ENCODE measurements around the gene CAMK1D.
A peak's percentile ranks its signal among the peaks of the same experiment; 100 is the strongest.

Gene CAMK1D

GRCh38 chr10:12420530-12421120 is 71.3 kb downstream of the CAMK1D start:
- Histone ChIP-seq H3K27ac (ENCODE audit: extremely low read depth, low read depth, low read length) (no peak overlapping the region), H3K4me1 (ENCODE audit: control insufficient read depth, insufficient read depth, low read length) (peaks cover 9% of the 10 kb centered on the region; the same call in 1 of the 2 replicates), H3K9me3 (ENCODE audit: control insufficient read depth, insufficient read depth, low read depth, low read length) (no peaks in the 10 kb centered on the region), H3K36me3 (ENCODE audit: control insufficient read depth in 2 of 2, insufficient read depth in 1 of 2, low read length in 2 of 2) (no peaks in the 10 kb centered on the region), H3K4me3 (ENCODE audit: low read depth, low read length) (no peak overlapping the region)
- ChIA-PET CTCF (interaction anchor here (0.8 to 1.3 kb wide), 3 partner anchors 14 to 678 kb away, joined by 3 read pairs; no protein-coding TSS in a partner anchor), POLR2A (no interaction called here)
- TF ChIP-seq ZNF324 (tag by site-specific recombination; IDR thresholded peaks at IDR 0.05) (no peak), ZNF133 (tag by site-specific recombination; IDR thresholded peaks at IDR 0.05) (no peak), ZNF677 (tag by site-specific recombination; IDR thresholded peaks at IDR 0.05) (no peak)

DNA sequence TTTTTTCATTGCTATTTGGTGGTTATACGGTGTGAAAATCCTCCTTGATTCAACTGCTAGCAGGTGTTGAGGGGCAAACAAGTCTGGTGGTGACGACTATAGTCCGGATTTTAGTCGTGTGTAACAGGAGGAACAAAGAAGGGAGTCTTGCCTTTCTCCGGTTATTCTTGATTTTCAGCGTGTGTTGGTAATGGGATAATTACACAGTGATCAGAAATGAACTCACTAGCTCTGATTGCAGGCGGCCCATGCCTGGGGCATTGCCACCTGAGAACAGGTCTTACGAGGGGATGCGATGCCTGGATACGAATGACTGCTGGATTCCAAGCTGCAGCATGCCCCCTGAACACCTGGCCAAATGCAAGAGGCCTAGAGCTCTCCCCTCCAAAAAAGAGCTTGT is 72.8 kb downstream of the CAMK1D start:
- no peaks in the 10 kb centered on the region for H3K36me3 ChIP-seq (ENCODE audit: control insufficient read depth in 2 of 2, insufficient read depth in 1 of 2, low read length in 2 of 2)
- H3K4me3 ChIP-seq (ENCODE audit: low read depth, low read length), result no peak overlapping the region
- no peak for TF ChIP-seq ZNF138 (tag by site-specific recombination; IDR thresholded peaks at IDR 0.05; ENCODE audit: borderline replicate concordance)
- TF ChIP-seq, protein P1, sequence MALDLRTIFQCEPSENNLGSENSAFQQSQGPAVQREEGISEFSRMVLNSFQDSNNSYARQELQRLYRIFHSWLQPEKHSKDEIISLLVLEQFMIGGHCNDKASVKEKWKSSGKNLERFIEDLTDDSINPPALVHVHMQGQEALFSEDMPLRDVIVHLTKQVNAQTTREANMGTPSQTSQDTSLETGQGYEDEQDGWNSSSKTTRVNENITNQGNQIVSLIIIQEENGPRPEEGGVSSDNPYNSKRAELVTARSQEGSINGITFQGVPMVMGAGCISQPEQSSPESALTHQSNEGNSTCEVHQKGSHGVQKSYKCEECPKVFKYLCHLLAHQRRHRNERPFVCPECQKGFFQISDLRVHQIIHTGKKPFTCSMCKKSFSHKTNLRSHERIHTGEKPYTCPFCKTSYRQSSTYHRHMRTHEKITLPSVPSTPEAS (tag by site-specific recombination; IDR thresholded peaks at IDR 0.05), result no peak
- no peak for TF ChIP-seq ZNF561 (tag by site-specific recombination; IDR thresholded peaks at IDR 0.05; ENCODE audit: borderline replicate concordance)
- no peak for TF ChIP-seq ZNF112 (tag by site-specific recombination; IDR thresholded peaks at IDR 0.05)
- TF ChIP-seq ZNF626 (tag by site-specific recombination; IDR thresholded peaks at IDR 0.05), result no peak
- no peak for TF ChIP-seq ZNF19 (tag by site-specific recombination; IDR thresholded peaks at IDR 0.05; ENCODE audit: low read depth)
- no peak for TF ChIP-seq ZNF266 (tag by site-specific recombination; IDR thresholded peaks at IDR 0.05; ENCODE audit: low read depth)
- TF ChIP-seq ZBTB8A (tag by site-specific recombination; IDR thresholded peaks at IDR 0.05), result no peak
- ChIA-PET POLR2A (no interaction called here), CTCF (interaction anchor here (0.7 kb wide), 1 partner anchor 178 kb away, joined by 4 read pairs; no protein-coding TSS in a partner anchor)
- peaks cover 9% of the 10 kb centered on the region; the same call in 1 of the 2 replicates for H3K4me1 ChIP-seq (ENCODE audit: control insufficient read depth, insufficient read depth, low read length)
- H3K27ac ChIP-seq (ENCODE audit: extremely low read depth, low read depth, low read length), result no peak overlapping the region
- H3K9me3 ChIP-seq (ENCODE audit: control insufficient read depth, insufficient read depth, low read depth, low read length), result no peaks in the 10 kb centered on the region

- Histone ChIP-seq H3K9me3 (ENCODE audit: control insufficient read depth, insufficient read depth, low read depth, low read length) (no peaks in the 10 kb centered on the region), H3K4me1 (ENCODE audit: control insufficient read depth, insufficient read depth, low read length) (peaks cover 9% of the 10 kb centered on the region; the same call in 1 of the 2 replicates), H3K36me3 (ENCODE audit: control insufficient read depth in 2 of 2, insufficient read depth in 1 of 2, low read length in 2 of 2) (no peaks in the 10 kb centered on the region), H3K4me3 (ENCODE audit: low read depth, low read length) (no peak overlapping the region), H3K27ac (ENCODE audit: extremely low read depth, low read depth, low read length) (no peak overlapping the region)
- ChIA-PET POLR2A (no interaction called here), CTCF (interaction anchor here (1.3 kb wide), 1 partner anchor 287 kb away, joined by 4 read pairs; no protein-coding TSS in a partner anchor)
- TF ChIP-seq ZNF777 (tag by site-specific recombination; IDR thresholded peaks at IDR 0.05; ENCODE audit: borderline replicate concordance) (no peak), ZNF10 (tag by site-specific recombination; IDR thresholded peaks at IDR 0.05) (0 out of 2 replicates have a peak, but pooled peaks have one; percentile 62)
These were observed 74.5 kb downstream of the CAMK1D start for GRCh38 chr10:12423896-12424295.

DNA sequence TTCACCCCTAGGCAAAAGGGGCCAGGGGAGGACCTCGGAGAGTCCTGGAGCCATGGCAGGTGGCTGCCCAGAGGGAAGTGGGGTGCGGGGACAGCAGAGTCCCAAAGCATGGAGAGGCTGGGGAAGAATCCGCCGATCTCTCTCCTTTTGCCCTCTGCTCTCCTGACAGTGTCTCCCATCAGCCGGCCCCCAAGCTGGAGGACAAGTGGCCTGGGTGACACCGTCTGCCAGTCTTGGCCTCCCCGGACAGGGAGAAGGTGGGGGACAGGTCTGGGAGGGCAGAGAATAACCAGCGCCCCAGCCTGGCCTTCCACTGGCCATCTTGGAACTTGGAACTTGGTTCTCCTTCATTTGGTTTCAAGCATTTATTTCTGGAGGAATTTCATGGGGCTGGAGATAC is 77.9 kb downstream of the CAMK1D start:
- CTCF ChIA-PET, result interaction anchor here (0.6 kb wide), 1 partner anchor 28 kb away, joined by 3 read pairs; no protein-coding TSS in a partner anchor
- TF ChIP-seq, protein P1 (tag by site-specific recombination; IDR thresholded peaks at IDR 0.05), result no peak
- TF ChIP-seq ZXDB (tag by site-specific recombination; IDR thresholded peaks at IDR 0.05), result no peak
- no peak for TF ChIP-seq ZNF670 (tag by site-specific recombination; IDR thresholded peaks at IDR 0.05; ENCODE audit: low read depth)
- no peak for TF ChIP-seq ZNF23 (tag by site-specific recombination; IDR thresholded peaks at IDR 0.05; ENCODE audit: borderline replicate concordance)
- TF ChIP-seq ZNF521 (tag by site-specific recombination; IDR thresholded peaks at IDR 0.05), result no peak
- no peak for TF ChIP-seq OVOL3 (tag by site-specific recombination; IDR thresholded peaks at IDR 0.05)
- no peak for TF ChIP-seq MEIS1 (CRISPR knock-in tag; IDR thresholded peaks at IDR 0.05; ENCODE audit: borderline replicate concordance)
- TF ChIP-seq ZNF10 (tag by site-specific recombination; IDR thresholded peaks at IDR 0.05), result no peak
- TF ChIP-seq, protein P2, sequence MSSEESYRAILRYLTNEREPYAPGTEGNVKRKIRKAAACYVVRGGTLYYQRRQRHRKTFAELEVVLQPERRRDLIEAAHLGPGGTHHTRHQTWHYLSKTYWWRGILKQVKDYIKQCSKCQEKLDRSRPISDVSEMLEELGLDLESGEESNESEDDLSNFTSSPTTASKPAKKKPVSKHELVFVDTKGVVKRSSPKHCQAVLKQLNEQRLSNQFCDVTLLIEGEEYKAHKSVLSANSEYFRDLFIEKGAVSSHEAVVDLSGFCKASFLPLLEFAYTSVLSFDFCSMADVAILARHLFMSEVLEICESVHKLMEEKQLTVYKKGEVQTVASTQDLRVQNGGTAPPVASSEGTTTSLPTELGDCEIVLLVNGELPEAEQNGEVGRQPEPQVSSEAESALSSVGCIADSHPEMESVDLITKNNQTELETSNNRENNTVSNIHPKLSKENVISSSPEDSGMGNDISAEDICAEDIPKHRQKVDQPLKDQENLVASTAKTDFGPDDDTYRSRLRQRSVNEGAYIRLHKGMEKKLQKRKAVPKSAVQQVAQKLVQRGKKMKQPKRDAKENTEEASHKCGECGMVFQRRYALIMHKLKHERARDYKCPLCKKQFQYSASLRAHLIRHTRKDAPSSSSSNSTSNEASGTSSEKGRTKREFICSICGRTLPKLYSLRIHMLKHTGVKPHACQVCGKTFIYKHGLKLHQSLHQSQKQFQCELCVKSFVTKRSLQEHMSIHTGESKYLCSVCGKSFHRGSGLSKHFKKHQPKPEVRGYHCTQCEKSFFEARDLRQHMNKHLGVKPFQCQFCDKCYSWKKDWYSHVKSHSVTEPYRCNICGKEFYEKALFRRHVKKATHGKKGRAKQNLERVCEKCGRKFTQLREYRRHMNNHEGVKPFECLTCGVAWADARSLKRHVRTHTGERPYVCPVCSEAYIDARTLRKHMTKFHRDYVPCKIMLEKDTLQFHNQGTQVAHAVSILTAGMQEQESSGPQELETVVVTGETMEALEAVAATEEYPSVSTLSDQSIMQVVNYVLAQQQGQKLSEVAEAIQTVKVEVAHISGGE (tag by site-specific recombination; conservative IDR thresholded peaks at IDR 0.05; ENCODE audit: low read depth), result no peak
- no peak for TF ChIP-seq KLF8 (tag by site-specific recombination; IDR thresholded peaks at IDR 0.05)
- no peak for TF ChIP-seq ZNF560 (tag by site-specific recombination; IDR thresholded peaks at IDR 0.05; ENCODE audit: borderline replicate concordance)
- TF ChIP-seq KLF10 (tag by site-specific recombination; IDR thresholded peaks at IDR 0.05), result no peak

More for the DNA sequence above, 77.9 kb downstream of the CAMK1D start:
- Histone ChIP-seq H3K36me3 (ENCODE audit: control insufficient read depth in 2 of 2, insufficient read depth in 1 of 2, low read length in 2 of 2) (no peaks in the 10 kb centered on the region), H3K27ac (ENCODE audit: extremely low read depth, low read depth, low read length) (no peak overlapping the region), H3K9me3 (ENCODE audit: control insufficient read depth, insufficient read depth, low read depth, low read length) (no peaks in the 10 kb centered on the region), H3K4me1 (ENCODE audit: control insufficient read depth, insufficient read depth, low read length) (no peaks in the 10 kb centered on the region), H3K4me3 (ENCODE audit: low read depth, low read length) (no peak overlapping the region)
- POLR2A ChIA-PET, result no interaction called here

All from HEK293 (cell line).